ENCODE measurements around the gene NPR3.

GRCh38 chr5:32785611-32786254, 74.6 kb downstream of the NPR3 start:
- no peak for TF ChIP-seq SUZ12 (IDR thresholded peaks at IDR 0.05; ENCODE audit: extremely low read depth, insufficient read depth, insufficient read length)
- TF ChIP-seq YY1 (IDR thresholded peaks at IDR 0.05; ENCODE audit: insufficient read depth, insufficient read length) = no peak
- no peak for TF ChIP-seq ZNF274 (IDR thresholded peaks at IDR 0.05; ENCODE audit: low read depth, low read length)
